ENCODE data around the gene ATXN2. TPM values are rescaled to one million over a fixed set of nuclear protein-coding genes. Genes with fewer than 3 reads are reported as not detected.

ATXN2 gene
- total RNA-seq, 1 donor from 2014 or later: 34.2 TPM

GRCh38 chr12:111590552-111590951 is 8.6 kb downstream of the ATXN2 start:
- TF ChIP-seq CTCF (IDR thresholded peaks at IDR 0.05) (no peak), EZH2 (IDR thresholded peaks at IDR 0.05) (no peak), EZH2phosphoT487 (IDR thresholded peaks at IDR 0.05) (no peak)
- no peaks in the 10 kb centered on the region for H3K9me3 ChIP-seq (ENCODE audit: low read depth)
- peaks cover 84% of the 10 kb centered on the region for H4K20me1 ChIP-seq (ENCODE audit: low read depth)
- Mint-ChIP-seq H3K27me3 (ENCODE audit: insufficient read depth, low read depth) (peaks cover under 1% of the 10 kb centered on the region), H3K36me3 (peaks cover 3% of the 10 kb centered on the region), H3K27ac (no peak overlapping the region), H3K4me3 (no peak overlapping the region), H3K4me1 (peaks cover 13% of the 10 kb centered on the region), H3K9me3 (no peaks in the 10 kb centered on the region)
- peaks cover 4% of the 10 kb centered on the region for H3K4me1 ChIP-seq
- no peak overlapping the region for H3K4me2 ChIP-seq
- no peak overlapping the region for H2AFZ ChIP-seq (replicated peaks)
- DNase-seq (ENCODE audit: low spot score): no peak
- H3F3A ChIP-seq (ENCODE audit: low read depth): no peaks in the 10 kb centered on the region
- H3K9ac ChIP-seq: no peak overlapping the region
- no peaks in the 10 kb centered on the region for H3K27me3 ChIP-seq
- H3K4me3 ChIP-seq: no peak overlapping the region
- peaks cover 100% of the 10 kb centered on the region for H3K79me2 ChIP-seq (ENCODE audit: low read depth)
- no peak overlapping the region for H3K27ac ChIP-seq
- no peaks in the 10 kb centered on the region for H3K36me3 ChIP-seq

DNA sequence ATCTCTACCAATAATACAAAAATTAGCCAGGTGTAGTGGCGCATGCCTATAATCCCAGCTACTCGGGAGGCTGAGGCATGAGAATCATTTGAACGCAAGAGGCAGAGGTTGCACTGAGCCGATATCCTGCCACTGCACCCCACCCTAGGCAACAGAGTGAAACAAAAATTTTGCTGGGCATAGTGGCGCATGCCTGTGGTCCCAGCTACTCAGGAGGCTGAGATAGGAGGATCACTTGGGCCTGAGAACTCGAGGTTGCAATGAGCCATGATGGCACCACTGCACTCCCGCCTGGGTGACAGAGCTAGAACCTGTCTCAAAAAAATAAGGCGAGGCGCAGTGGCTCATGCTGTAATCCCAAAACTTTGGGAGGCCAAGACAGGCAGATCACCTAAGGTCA is 9.5 kb downstream of the ATXN2 start:
- no peaks in the 10 kb centered on the region for H3K36me3 ChIP-seq
- no peaks in the 10 kb centered on the region for H3F3A ChIP-seq (ENCODE audit: low read depth)
- H3K4me1 ChIP-seq: no peaks in the 10 kb centered on the region
- H3K9me3 ChIP-seq (ENCODE audit: low read depth): no peaks in the 10 kb centered on the region
- no peak for TF ChIP-seq EZH2 (IDR thresholded peaks at IDR 0.05)
- TF ChIP-seq EZH2phosphoT487 (IDR thresholded peaks at IDR 0.05): no peak
- TF ChIP-seq CTCF (IDR thresholded peaks at IDR 0.05): no peak
- H2AFZ ChIP-seq (replicated peaks): no peak overlapping the region
- no peak overlapping the region for H3K4me2 ChIP-seq
- H3K79me2 ChIP-seq (ENCODE audit: low read depth): peaks cover 100% of the 10 kb centered on the region
- Mint-ChIP-seq H3K4me3 (no peak overlapping the region), H3K4me1 (peaks cover 6% of the 10 kb centered on the region), H3K27ac (no peak overlapping the region), H3K36me3 (peaks cover 3% of the 10 kb centered on the region), H3K9me3 (no peaks in the 10 kb centered on the region), H3K27me3 (ENCODE audit: insufficient read depth, low read depth) (no peaks in the 10 kb centered on the region)
- no peak for DNase-seq (ENCODE audit: low spot score)
- H3K27me3 ChIP-seq: no peaks in the 10 kb centered on the region
- H3K27ac ChIP-seq: no peak overlapping the region
- H3K9ac ChIP-seq: no peak overlapping the region
- no peak overlapping the region for H3K4me3 ChIP-seq
- peaks cover 80% of the 10 kb centered on the region for H4K20me1 ChIP-seq (ENCODE audit: low read depth)

- Histone ChIP-seq H3K4me1 (no peaks in the 10 kb centered on the region), H3K4me2 (no peak overlapping the region), H3K36me3 (no peaks in the 10 kb centered on the region), H2AFZ (replicated peaks) (no peak overlapping the region), H4K20me1 (ENCODE audit: low read depth) (peaks cover 69% of the 10 kb centered on the region), H3K79me2 (ENCODE audit: low read depth) (peaks cover 100% of the 10 kb centered on the region), H3K4me3 (no peak overlapping the region), H3K9me3 (ENCODE audit: low read depth) (no peaks in the 10 kb centered on the region), H3K9ac (no peak overlapping the region), H3F3A (ENCODE audit: low read depth) (no peaks in the 10 kb centered on the region), H3K27me3 (no peaks in the 10 kb centered on the region), H3K27ac (no peak overlapping the region)
- no peaks in the 10 kb centered on the region for H3K4me1 Mint-ChIP-seq
- H3K27ac Mint-ChIP-seq: no peak overlapping the region
- TF ChIP-seq EZH2phosphoT487 (IDR thresholded peaks at IDR 0.05) (no peak), EZH2 (IDR thresholded peaks at IDR 0.05) (no peak), CTCF (IDR thresholded peaks at IDR 0.05) (no peak)
- no peaks in the 10 kb centered on the region for H3K27me3 Mint-ChIP-seq (ENCODE audit: insufficient read depth, low read depth)
- H3K4me3 Mint-ChIP-seq: no peak overlapping the region
- peaks cover 5% of the 10 kb centered on the region for H3K36me3 Mint-ChIP-seq
- no peaks in the 10 kb centered on the region for H3K9me3 Mint-ChIP-seq
- DNase-seq (ENCODE audit: low spot score): no peak
Observed at GRCh38 chr12:111588010-111588409, 11.1 kb downstream of the ATXN2 start.

Measured in neural progenitor cell (in vitro differentiated cells).